Cerebellar nuclear complex (tissue), 1 donor: ENCODE data around the gene OR52W1.

Source experiments
- DNase-seq, 2 experiments: peaks; one replicate each; lab custom pipeline; 2025; lab: John Stamatoyannopoulos, UW

The OR52W1 gene

GRCh38 chr11:6199174-6199810 is at the start of gene OR52W1:
TSS of gene OR52W1 (plus strand) at chr11:6199224. CDS start at chr11:6199224, 0 bp downstream.
- DNase-seq: no peak

GRCh38 chr11:6151117-6151516 is 47.9 kb upstream of the OR52W1 start:
- DNase-seq: no peak

GRCh38 chr11:6152126-6152525 is 46.9 kb upstream of the OR52W1 start:
- no peak for DNase-seq

GRCh38 chr11:6156628-6157359 is 42.2 kb upstream of the OR52W1 start:
- DNase-seq: no peak

GRCh38 chr11:6170226-6170625 is 28.8 kb upstream of the OR52W1 start, which contains the start of gene OR52B2:
TSS of gene OR52B2 (minus strand) at chr11:6170326. CDS start at chr11:6170326, 0 bp downstream.
- DNase-seq: no peak

GRCh38 chr11:6175440-6175839 is 23.6 kb upstream of the OR52W1 start:
- DNase-seq: no peak

GRCh38 chr11:6191742-6192141 is 7.3 kb upstream of the OR52W1 start:
- no peak for DNase-seq

- no peak for DNase-seq
Measured at GRCh38 chr11:6194065-6194581, 4.9 kb upstream of the OR52W1 start.

GRCh38 chr11:6196396-6196795 is 2.6 kb upstream of the OR52W1 start:
- DNase-seq: no peak

GRCh38 chr11:6197466-6198200 is 1.4 kb upstream of the OR52W1 start:
- DNase-seq: no peak

GRCh38 chr11:6200975-6201374 is 2.0 kb downstream of the OR52W1 start:
- DNase-seq: no peak

- no peak for DNase-seq
Measured at GRCh38 chr11:6201481-6201880, 2.5 kb downstream of the OR52W1 start.

- DNase-seq: no peak
Measured at GRCh38 chr11:6202041-6202440, 3.0 kb downstream of the OR52W1 start.

GRCh38 chr11:6203327-6203726 is 4.3 kb downstream of the OR52W1 start:
- no peak for DNase-seq

GRCh38 chr11:6204706-6205105 is 5.7 kb downstream of the OR52W1 start:
- no peak for DNase-seq

- no peak for DNase-seq
Measured at GRCh38 chr11:6205366-6205765, 6.3 kb downstream of the OR52W1 start, which contains the start of gene C11orf42. TSS of gene C11orf42 (plus strand) at chr11:6205557. CDS start at chr11:6205616, 59 bp downstream.

- DNase-seq: no peak
Measured at GRCh38 chr11:6206456-6207180, 7.6 kb downstream of the OR52W1 start.

- no peak for DNase-seq
Measured at GRCh38 chr11:6209801-6210200, 10.8 kb downstream of the OR52W1 start.

- no peak for DNase-seq
Measured at GRCh38 chr11:6210274-6210955, 11.4 kb downstream of the OR52W1 start.

- DNase-seq: no peak
Measured at GRCh38 chr11:6214530-6214929, 15.5 kb downstream of the OR52W1 start.

- no peak for DNase-seq
Measured at GRCh38 chr11:6216501-6216900, 17.5 kb downstream of the OR52W1 start.
